IgD-negative memory B cell (primary cell): Measurements from ENCODE around the gene SMAD3. TPM values are rescaled to one million over a fixed set of nuclear protein-coding genes. Genes with fewer than 3 reads are reported as not detected.
"Not testable (repeated sequence)": the region's sequence is repeated elsewhere in the genome, so short reads cannot be mapped to it uniquely, and the experiment has no call there.

ENCODE experiments used
- H3K27ac Mint-ChIP-seq, 3 donors: one replicate each; pipeline ENCODE4 v1.8.0; 2020 to 2022; ENCODE audit warnings: mild to moderate bottlenecking in 3 of 3, mixed read lengths in 3 of 3, moderate library complexity in 1 of 3
- H3K27me3 Mint-ChIP-seq: one replicate; pipeline ENCODE4 v1.8.0; 2021; ENCODE audit warnings: mixed read lengths
- H3K36me3 Mint-ChIP-seq: one replicate; pipeline ENCODE4 v1.8.0; 2020; ENCODE audit warnings: mild to moderate bottlenecking, mixed read lengths
- H3K4me1 Mint-ChIP-seq, 3 donors: one replicate each; pipeline ENCODE4 v1.8.0; 2020 to 2022; ENCODE audit warnings: mixed read lengths in 3 of 3, mild to moderate bottlenecking in 1 of 3
- H3K4me3 Mint-ChIP-seq, 4 donors: one replicate each; pipeline ENCODE4 v1.8.0; 2020 to 2022; ENCODE audit warnings: mild to moderate bottlenecking in 4 of 4, mixed read lengths in 4 of 4, moderate library complexity in 3 of 4
- H3K9me3 Mint-ChIP-seq, 3 donors: one replicate each; pipeline ENCODE4 v1.8.0; 2020 to 2021; ENCODE audit warnings: mixed read lengths in 3 of 3, mild to moderate bottlenecking in 1 of 3
- polyA plus RNA-seq: library from polyadenylated mRNA; unstranded; fragments of 300-500 nt; fragmentation: Illumina TruSeq; gene quantifications from one replicate; pipeline ENCODE4 v1.2.3, GENCODE V29; 2021

The SMAD3 gene
- polyA plus RNA-seq = 32.4 TPM

DNA sequence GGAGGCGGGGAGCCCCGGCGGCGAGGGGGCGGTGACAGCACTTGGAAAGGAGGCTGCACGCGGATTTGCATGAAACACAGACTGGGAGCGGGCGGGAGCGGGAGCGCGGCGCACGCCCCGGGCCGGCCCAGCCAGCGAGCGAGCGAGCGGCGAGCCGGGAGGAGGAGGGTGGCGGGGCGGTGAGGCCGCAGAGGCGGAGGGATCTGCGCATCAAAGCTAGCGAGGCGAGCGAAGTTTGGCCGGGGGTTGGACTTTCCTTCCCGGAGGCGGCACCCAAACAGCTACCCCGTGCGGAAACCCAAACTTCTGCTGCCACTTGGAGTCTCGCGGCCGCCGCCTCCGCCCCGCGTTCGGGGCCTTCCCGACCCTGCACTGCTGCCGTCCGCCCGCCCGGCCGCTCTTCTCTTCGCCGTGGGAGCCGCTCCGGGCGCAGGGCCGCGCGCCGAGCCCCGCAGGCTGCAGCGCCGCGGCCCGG is at the start of gene SMAD3:
Gene SMAD3, plus strand, starts transcription at position 72 of the 475 bp plus-strand sequence. CDS start 553 bp downstream, outside the sequence.
- Mint-ChIP-seq H3K36me3 (no peaks in the 10 kb centered on the region), H3K27ac (peak within 1 kb of the TSS; percentile 92 to 99 (median 96)), H3K27me3 (no peaks in the 10 kb centered on the region), H3K9me3 (no peaks in the 10 kb centered on the region), H3K4me3 (peak within 1 kb of the TSS; percentile 87 to 99 (median 97)), H3K4me1 (peaks cover 29 to 46% (median 33%) of the 10 kb centered on the region in 3 donors)

DNA sequence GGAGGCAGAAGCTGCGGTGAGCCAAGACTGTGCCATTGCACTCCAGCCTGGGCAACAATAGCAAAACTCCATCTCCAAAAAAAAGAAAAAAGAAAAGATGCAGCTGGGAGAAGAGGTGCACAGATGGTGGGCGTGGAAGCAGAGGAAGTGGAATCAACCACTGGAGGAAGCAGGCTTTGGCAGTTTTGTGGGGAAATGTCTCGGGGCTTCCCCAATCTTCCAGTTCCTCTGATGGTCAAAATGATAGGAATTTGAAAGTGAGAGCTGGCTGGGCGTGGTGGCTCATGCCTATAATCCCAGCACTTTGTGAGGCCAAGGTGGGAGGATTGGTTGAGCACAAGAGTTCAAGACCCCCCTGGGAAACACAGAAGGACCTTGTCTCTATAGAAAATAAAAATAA is 48.1 kb upstream of the SMAD3 start:
- no peaks in the 10 kb centered on the region for H3K27me3 Mint-ChIP-seq
- H3K4me1 Mint-ChIP-seq = peaks cover 3 to 7% (median 4%) of the 10 kb centered on the region in 3 donors
- no peak overlapping the region for H3K4me3 Mint-ChIP-seq
- no peaks in the 10 kb centered on the region for H3K36me3 Mint-ChIP-seq
- H3K27ac Mint-ChIP-seq = peak overlapping the region in 1 of 3 donors; percentile 74
- no peaks in the 10 kb centered on the region for H3K9me3 Mint-ChIP-seq

DNA sequence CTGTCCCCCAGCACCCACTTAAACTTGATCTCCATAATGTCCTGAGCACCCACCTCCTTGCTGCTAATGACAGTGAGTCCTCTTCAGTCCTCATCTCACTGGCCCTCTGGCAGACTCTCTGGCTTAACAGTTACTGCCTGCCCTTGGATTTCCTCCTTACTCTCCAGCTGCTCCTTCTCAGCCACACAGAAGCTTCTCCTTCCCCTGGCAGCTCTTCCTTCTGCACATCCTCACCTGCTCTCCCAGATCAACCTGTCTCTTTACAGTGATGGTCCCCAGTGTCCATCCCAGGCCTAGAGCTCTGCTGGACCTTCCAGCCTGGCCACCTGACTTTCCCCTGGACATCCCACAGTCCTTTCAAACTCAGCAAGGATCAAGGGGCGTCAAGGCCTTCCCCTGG is 47.4 kb upstream of the SMAD3 start:
- Mint-ChIP-seq H3K9me3 (no peaks in the 10 kb centered on the region), H3K27me3 (no peaks in the 10 kb centered on the region), H3K27ac (no peak overlapping the region), H3K4me1 (peaks cover 3 to 7% (median 4%) of the 10 kb centered on the region in 3 donors), H3K36me3 (no peaks in the 10 kb centered on the region), H3K4me3 (no peak overlapping the region)

DNA sequence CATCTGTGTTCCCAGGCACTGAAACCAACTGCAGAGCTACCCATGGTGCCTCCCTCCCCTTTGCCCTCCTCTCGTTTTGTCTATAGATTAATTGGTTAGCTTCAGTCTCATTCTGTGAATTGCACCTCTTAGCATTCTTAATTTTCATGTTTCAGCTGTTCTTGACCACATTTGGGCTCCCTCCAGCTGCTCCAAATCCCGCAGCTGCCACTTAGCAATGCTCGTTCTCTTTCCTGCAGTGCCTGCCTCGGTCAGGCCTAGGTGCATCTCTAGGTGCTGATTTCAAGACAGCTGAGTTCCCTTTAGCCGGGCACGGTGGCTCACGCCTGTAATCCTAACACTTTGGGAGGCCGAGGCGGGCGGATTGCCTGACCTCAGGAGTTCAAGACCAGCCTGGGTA is 47.0 kb upstream of the SMAD3 start:
- H3K4me1 Mint-ChIP-seq = peaks cover 3 to 7% (median 4%) of the 10 kb centered on the region in 3 donors
- peaks cover under 1% of the 10 kb centered on the region for H3K27me3 Mint-ChIP-seq
- no peak overlapping the region for H3K4me3 Mint-ChIP-seq
- no peaks in the 10 kb centered on the region for H3K36me3 Mint-ChIP-seq
- H3K27ac Mint-ChIP-seq = no peak overlapping the region
- H3K9me3 Mint-ChIP-seq = no peaks in the 10 kb centered on the region

DNA sequence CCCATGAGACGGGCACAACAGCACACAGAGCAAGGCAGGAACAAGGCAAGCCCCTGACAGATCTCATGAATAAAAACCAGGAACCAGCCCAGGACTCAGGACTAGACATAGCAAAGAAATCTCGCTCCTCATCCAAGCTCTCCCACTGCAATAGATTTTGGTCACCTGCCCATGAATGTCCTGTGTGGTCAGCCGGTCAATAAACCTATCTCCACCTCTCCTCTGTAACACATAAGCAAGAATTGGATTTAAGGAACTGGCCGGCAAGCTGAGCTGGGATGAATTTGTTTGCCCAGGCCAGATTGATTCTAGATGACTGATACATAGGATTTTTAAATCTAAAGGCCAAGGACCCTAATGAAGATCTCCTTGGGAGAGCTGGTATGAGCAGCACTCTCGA is 46.3 kb upstream of the SMAD3 start:
- Mint-ChIP-seq H3K27ac (peak overlapping the region in 1 of 3 donors; percentile 59), H3K9me3 (no peaks in the 10 kb centered on the region), H3K27me3 (peaks cover 4% of the 10 kb centered on the region), H3K36me3 (no peaks in the 10 kb centered on the region), H3K4me1 (peaks cover 3 to 7% (median 4%) of the 10 kb centered on the region in 3 donors), H3K4me3 (no peak overlapping the region)

DNA sequence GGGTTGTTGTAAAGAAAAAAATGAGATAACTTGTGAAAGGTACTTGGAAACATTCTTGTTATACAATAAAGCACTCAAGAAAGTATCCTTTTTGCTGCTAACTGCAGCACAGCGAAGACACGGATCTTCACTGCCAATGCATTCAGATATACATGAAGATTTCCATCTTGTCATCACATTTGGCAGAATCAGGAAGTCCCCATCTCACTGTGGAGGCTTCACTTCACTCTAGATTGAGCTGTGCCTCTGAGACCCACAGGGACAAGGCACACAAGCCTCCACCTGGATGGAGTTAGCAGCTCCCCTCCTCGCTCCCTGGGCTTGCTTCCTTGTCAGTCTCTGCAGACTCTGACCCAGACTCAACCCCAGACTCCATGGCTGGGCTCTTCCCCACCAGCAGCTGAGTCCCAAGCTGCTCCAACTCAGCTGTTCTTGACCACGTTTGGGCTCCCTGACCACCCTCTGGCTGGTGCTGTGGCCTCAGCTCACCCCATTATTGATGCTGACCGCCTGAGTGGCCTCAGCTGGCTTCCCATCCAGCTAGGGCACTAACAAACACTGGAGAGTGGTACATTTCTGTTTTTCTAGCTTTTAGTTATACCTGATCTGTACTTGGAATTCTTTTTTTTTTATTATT is 45.4 kb upstream of the SMAD3 start:
- Mint-ChIP-seq H3K4me1 (peaks cover 3 to 7% (median 4%) of the 10 kb centered on the region in 3 donors), H3K4me3 (no peak overlapping the region), H3K27ac (no peak overlapping the region), H3K27me3 (peaks cover 4% of the 10 kb centered on the region), H3K9me3 (no peaks in the 10 kb centered on the region), H3K36me3 (no peaks in the 10 kb centered on the region)

DNA sequence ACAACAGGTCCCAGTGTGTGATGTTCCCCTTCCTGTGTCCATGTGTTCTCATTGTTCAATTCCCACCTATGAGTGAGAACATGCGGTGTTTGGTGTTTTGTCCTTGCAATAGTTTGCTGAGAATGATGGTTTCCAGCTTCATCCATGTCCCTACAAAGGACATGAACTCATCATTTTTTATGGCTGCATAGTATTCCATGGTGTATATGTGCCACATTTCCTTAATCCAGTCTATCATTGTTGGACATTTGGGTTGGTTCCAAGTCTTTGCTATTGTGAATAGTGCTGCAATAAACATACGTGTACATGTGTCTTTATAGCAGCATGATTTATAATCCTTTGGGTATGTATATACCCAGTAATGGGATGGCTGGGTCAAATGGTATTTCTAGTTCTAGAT is 44.7 kb upstream of the SMAD3 start:
- not testable (repeated sequence) for H3K9me3 Mint-ChIP-seq, H3K4me3 Mint-ChIP-seq, H3K4me1 Mint-ChIP-seq, H3K27me3 Mint-ChIP-seq, H3K27ac Mint-ChIP-seq, H3K36me3 Mint-ChIP-seq

DNA sequence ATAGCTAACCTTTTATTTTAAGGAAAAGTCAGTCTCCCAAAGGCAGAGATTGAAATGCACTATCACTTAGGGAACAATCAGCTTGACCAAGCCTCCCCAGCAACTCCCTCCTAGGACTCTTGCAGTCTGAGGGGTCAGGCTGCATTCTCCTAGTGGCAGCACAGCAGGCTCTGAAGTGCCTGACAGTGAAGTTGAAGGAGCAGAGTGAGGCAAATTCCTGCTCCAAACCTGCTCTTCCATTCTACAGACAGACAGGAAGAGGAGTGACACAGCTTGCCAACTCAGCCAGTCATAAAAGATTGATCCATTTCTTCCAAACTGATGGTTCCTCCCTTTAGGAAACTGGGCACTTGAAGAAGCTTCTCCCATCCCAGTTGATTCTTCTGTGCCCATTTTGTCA is 43.9 kb upstream of the SMAD3 start:
- H3K9me3 Mint-ChIP-seq = no peaks in the 10 kb centered on the region
- H3K4me3 Mint-ChIP-seq = peak overlapping the region in 1 of 4 donors; percentile 55
- H3K27me3 Mint-ChIP-seq = peaks cover 4% of the 10 kb centered on the region
- H3K4me1 Mint-ChIP-seq = peaks cover 8 to 11% (median 10%) of the 10 kb centered on the region in 3 donors
- no peak overlapping the region for H3K27ac Mint-ChIP-seq
- no peaks in the 10 kb centered on the region for H3K36me3 Mint-ChIP-seq

DNA sequence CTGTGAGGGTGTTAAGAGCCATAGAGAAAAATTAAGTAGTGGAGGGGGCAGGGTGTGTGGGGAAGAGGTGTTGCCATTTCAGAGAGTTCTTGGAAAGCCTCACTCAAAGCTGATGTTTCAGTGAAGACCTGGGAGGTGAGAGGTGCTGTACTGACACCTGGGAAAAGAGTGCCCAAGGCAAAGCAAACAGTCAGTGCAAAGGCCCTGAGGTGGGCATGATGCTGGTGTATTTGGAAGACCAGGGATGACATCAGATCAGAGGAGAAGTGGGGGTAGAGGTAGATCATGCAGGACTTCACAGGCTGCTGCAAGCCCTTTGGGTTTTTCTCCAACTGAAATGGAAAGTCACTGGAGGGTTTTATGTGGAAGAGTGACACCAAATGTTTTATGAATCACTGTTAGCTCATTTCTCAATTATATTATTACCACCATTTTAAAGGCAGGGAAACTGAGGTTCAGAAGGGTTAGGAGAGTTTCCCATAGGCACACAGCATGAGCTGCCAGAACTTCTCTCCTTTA is 42.8 kb upstream of the SMAD3 start:
- Mint-ChIP-seq H3K27ac (peak overlapping the region in 1 of 3 donors; percentile 31), H3K27me3 (peaks cover 6% of the 10 kb centered on the region), H3K36me3 (no peaks in the 10 kb centered on the region), H3K4me1 (peaks cover 8 to 14% (median 10%) of the 10 kb centered on the region in 3 donors), H3K9me3 (no peaks in the 10 kb centered on the region), H3K4me3 (no peak overlapping the region)

DNA sequence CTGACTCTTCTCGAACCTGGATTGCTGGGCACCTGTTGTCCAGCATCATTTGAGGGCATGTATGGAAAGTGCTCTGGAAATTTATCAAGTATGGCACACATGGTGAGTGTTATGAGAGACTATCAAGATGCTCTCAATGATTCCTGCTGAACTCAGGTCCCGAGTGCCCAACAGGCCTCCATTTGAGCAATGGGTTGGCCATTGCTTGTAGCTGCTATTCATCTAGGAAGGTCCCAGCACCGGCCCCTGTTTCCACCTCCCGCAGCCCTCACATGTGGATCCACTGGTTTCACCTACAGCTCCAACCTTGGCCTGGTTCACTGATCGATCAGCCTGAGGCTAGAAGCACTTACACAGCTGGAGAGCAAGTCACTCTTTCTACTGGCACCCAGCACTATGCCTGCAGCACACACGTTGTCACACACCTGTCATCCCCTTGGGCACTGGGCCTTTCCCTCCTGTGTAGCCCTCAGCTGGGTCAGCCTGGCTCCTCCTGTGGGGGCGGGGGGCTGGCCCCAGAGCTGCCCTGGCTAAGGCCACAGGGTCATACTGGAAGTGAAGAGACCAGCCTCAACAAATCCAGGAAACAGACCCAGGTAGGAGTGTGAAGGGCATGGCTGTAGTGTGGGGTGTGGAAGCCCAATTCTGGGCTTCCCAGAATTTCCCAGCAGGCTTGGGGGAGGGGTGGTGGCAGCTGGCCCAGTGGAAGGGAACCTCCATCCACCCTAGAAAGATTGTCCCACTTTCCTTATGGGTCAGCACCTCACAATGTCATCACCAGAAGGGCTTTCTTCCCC is 41.7 kb upstream of the SMAD3 start:
- Mint-ChIP-seq H3K27me3 (peaks cover 8% of the 10 kb centered on the region), H3K4me3 (no peak overlapping the region), H3K36me3 (no peaks in the 10 kb centered on the region), H3K27ac (no peak overlapping the region), H3K4me1 (peaks cover 8 to 10% (median 10%) of the 10 kb centered on the region in 3 donors), H3K9me3 (peaks cover 0 to 2% (median 0%) of the 10 kb centered on the region in 3 donors)

DNA sequence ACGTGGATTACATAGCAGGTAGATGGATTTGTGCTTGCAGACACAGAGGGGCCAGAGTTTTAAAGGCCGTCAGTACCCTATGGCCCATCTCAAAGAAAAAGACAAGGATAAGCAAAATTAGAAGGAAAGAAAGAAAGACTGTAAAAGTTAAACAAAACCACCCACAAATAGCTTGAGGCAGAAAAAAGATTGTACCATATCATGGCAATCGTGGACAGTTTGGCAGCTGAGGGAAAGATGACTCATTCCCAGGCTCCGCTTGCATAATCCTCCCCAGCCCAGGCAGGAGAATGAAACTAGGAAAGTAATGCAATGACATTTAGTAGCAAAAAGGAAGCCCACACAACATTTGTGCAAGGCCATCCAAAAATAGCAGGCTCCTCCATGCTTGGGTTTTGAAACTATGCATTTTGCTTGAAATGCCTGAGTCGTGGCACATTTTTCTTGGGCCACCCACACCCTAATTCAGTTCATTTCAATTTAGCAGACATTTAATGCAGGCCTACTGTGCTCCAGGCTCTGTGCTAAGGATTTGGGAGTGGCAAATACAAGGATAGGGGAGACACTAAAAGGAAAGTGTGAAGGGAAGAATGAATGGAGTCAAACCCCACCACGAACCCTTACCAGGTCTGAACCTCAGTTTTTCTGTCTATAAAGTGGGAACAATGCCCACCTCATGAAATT is 40.9 kb upstream of the SMAD3 start:
- Mint-ChIP-seq H3K9me3 (peaks cover 0 to 2% (median 0%) of the 10 kb centered on the region in 3 donors), H3K27ac (no peak overlapping the region), H3K27me3 (peaks cover 8% of the 10 kb centered on the region), H3K4me3 (no peak overlapping the region), H3K36me3 (no peaks in the 10 kb centered on the region), H3K4me1 (peaks cover 7 to 8% (median 8%) of the 10 kb centered on the region in 3 donors)

DNA sequence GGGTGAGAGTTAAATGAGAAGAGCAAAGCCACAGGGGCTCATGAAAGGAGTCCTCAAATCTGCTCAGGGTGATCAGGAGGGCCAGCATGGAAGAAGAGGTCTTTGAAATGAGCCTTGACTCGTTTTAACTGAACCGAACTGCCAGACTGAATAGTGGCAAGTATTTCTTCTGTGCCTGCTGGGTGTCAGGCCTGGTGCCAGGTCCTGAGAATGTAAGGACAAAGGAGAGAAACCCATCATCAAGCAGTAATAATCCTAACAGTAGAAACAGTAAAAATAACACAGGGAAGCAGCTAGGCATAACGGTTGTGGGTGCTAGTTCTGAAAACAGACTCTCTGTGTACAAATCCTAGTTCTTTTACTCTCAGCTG is 40.4 kb upstream of the SMAD3 start:
- H3K9me3 Mint-ChIP-seq = peaks cover 0 to 2% (median 0%) of the 10 kb centered on the region in 3 donors
- H3K36me3 Mint-ChIP-seq = no peaks in the 10 kb centered on the region
- peaks cover 5 to 8% (median 7%) of the 10 kb centered on the region in 3 donors for H3K4me1 Mint-ChIP-seq
- no peak overlapping the region for H3K27ac Mint-ChIP-seq
- peaks cover 11% of the 10 kb centered on the region for H3K27me3 Mint-ChIP-seq
- H3K4me3 Mint-ChIP-seq = no peak overlapping the region

DNA sequence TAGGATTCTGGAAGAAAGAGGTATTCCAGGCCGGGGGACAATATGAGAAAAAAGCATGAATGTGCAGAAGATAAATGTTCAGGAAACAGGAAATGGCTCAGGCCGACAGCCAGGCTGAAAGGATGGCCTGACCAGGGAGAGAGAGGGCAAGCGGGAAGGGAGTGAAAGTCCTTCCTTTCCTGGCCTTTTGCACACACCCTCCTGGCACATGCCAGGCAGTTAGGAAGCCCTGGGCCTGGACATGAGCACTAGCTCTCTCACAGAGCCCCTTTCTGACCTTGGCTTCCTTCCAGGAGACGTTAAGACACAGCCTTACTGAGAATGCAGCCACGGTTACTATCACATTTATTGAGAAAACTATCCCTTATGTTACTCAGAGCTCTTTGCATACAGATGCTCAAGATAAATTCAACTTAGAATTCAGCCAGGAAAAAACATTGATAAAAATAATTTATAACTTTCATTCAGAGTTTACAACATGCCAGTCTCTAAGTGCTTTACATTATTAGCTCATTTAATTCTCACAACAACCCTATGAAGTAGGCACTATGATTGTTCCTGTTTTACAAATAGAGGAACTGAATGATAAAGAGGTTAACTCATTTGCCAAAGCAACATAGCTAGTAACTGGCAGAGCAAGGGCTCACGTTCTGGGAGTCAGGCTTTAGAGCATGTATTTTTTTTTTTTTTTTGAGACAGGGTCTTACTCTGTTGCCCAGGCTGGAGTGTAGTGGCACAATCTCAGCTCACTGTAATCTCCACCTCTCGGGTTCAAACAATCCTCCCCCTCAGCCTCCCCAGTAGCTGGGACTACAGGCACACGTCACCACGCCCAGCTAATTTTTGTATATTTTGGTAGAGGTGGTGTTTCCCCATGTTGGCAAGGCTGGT is 39.4 kb upstream of the SMAD3 start:
- peaks cover 0 to 2% (median 0%) of the 10 kb centered on the region in 3 donors for H3K9me3 Mint-ChIP-seq
- H3K27ac Mint-ChIP-seq = peak overlapping the region in 1 of 3 donors; percentile 72
- H3K27me3 Mint-ChIP-seq = peaks cover 12% of the 10 kb centered on the region
- H3K36me3 Mint-ChIP-seq = no peaks in the 10 kb centered on the region
- H3K4me1 Mint-ChIP-seq = peaks cover 5 to 8% (median 7%) of the 10 kb centered on the region in 3 donors
- H3K4me3 Mint-ChIP-seq = no peak overlapping the region

DNA sequence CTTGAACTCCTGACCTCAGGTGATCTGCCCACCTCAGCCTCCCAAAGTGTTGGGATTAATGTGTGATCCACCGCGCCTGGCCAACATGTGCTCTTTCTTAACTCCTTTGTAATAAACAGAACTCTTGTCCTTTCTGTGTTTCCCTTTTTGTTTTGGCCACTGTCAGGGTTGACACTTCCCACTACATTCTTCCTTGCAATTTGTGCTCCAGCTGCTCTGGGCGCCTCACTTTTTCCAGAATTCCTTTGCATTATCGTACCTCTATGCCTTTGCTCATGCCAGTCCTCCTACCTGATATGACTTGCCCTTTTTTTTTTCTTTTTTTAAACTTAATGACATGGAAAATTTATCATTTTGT is 38.8 kb upstream of the SMAD3 start:
- Mint-ChIP-seq H3K4me3 (peak overlapping the region in 1 of 4 donors; percentile 64), H3K36me3 (no peaks in the 10 kb centered on the region), H3K27me3 (peaks cover 12% of the 10 kb centered on the region), H3K9me3 (peaks cover 0 to 2% (median 0%) of the 10 kb centered on the region in 3 donors), H3K4me1 (peaks cover 5 to 8% (median 7%) of the 10 kb centered on the region in 3 donors), H3K27ac (no peak overlapping the region)
